ENCODE measurements around the gene ANKRD44. TPM values are rescaled to one million over a fixed set of nuclear protein-coding genes. Genes with fewer than 3 reads are reported as not detected.

The ANKRD44 gene
- total and polyA plus RNA-seq, 2 of the 8 experiments (the other 6 are each of a cell fraction or from before 2014, with no cell fraction given), result 1.2 to 1.3 TPM

GRCh38 chr2:197241596-197241995 is 69.0 kb downstream of the ANKRD44 start:
- H3K23ac ChIP-seq (ENCODE audit: insufficient read length), result no peak overlapping the region
- no peaks in the 10 kb centered on the region for H3K79me2 ChIP-seq (ENCODE audit: control insufficient read depth in 1 of 2, insufficient read depth in 2 of 2, low read length in 2 of 2)
- no peak overlapping the region for H3K9ac ChIP-seq (replicated peaks in 1 of 4; ENCODE audit: extremely low read depth in 1 of 4, low read depth in 3 of 4, low read length in 3 of 4)
- H3K4me2 ChIP-seq (ENCODE audit: insufficient read depth in 1 of 2, low read depth in 2 of 2, low read length in 2 of 2), result no peak overlapping the region
- no peak overlapping the region for H3K4ac ChIP-seq (replicated peaks; ENCODE audit: insufficient read length, low read depth, low read length)
- H2BK20ac ChIP-seq (ENCODE audit: low read length), result no peak overlapping the region
- no peak overlapping the region for H3K14ac ChIP-seq (ENCODE audit: insufficient read length)
- H2BK120ac ChIP-seq (replicated peaks; ENCODE audit: low read depth, low read length), result no peak overlapping the region
- CTCF ChIA-PET (ENCODE audit: partially characterized antibody), result no interaction called here
- H3K4me1 ChIP-seq (replicated peaks in 1 of 4; ENCODE audit: control insufficient read depth in 3 of 4, insufficient read depth in 4 of 4, low read length in 3 of 4), result no peaks in the 10 kb centered on the region
- H3K27ac ChIP-seq (ENCODE audit: low read depth, low read length), result no peak overlapping the region
- no peak overlapping the region for H2BK12ac ChIP-seq (ENCODE audit: low read depth, low read length)
- no peak for DNase-seq (ENCODE audit: low read depth in 1 of 2, low spot score in 2 of 2)
- H2AK5ac ChIP-seq (ENCODE audit: low read depth, low read length), result no peak overlapping the region
- H3K79me1 ChIP-seq (ENCODE audit: low read depth, low read length), result no peaks in the 10 kb centered on the region
- no peaks in the 10 kb centered on the region for H3K9me3 ChIP-seq (ENCODE audit: insufficient read depth in 2 of 2, low read depth in 1 of 2, low read length in 1 of 2)
- FAIRE-seq, result no peak
- no peak overlapping the region for H2AFZ ChIP-seq (ENCODE audit: low read length)
- H3K23me2 ChIP-seq (ENCODE audit: low read depth, low read length), result no peaks in the 10 kb centered on the region
- POLR2A ChIA-PET (ENCODE audit: partially characterized antibody), result no interaction called here
- H3K18ac ChIP-seq (ENCODE audit: extremely low read depth, low read length), result no peak overlapping the region
- H4K8ac ChIP-seq (ENCODE audit: extremely low read depth, insufficient read depth, low read length), result no peak overlapping the region
- no peak overlapping the region for H4K91ac ChIP-seq (replicated peaks; ENCODE audit: insufficient read length, low read length)
- H2BK5ac ChIP-seq (ENCODE audit: low read depth, low read length), result no peak overlapping the region
- no peaks in the 10 kb centered on the region for H3K36me3 ChIP-seq (ENCODE audit: control insufficient read depth in 2 of 4, insufficient read depth in 4 of 4, low read length in 3 of 4)
- no peak overlapping the region for H3K4me3 ChIP-seq (ENCODE audit: extremely low read depth in 1 of 4, insufficient read depth in 2 of 4, low read depth in 3 of 4, low read length in 4 of 4)
- H3K27me3 ChIP-seq (replicated peaks in 1 of 4; ENCODE audit: control insufficient read depth in 3 of 4, extremely low read depth in 1 of 4, insufficient read depth in 3 of 4, low read length in 3 of 4), result no peaks in the 10 kb centered on the region
- H2BK15ac ChIP-seq (ENCODE audit: low read length), result no peak overlapping the region
- H4K5ac ChIP-seq (ENCODE audit: insufficient read length, low read depth, low read length), result no peak overlapping the region
- H3K56ac ChIP-seq (replicated peaks; ENCODE audit: insufficient read length, low read depth, low read length), result no peak overlapping the region
- no peaks in the 10 kb centered on the region for H4K20me1 ChIP-seq (replicated peaks in 1 of 2; ENCODE audit: control insufficient read depth in 1 of 2, insufficient read depth in 2 of 2, low read length in 2 of 2)
- no peak for TF ChIP-seq BCL11A (IDR thresholded peaks at IDR 0.05; ENCODE audit: low read depth in 2 of 2, low read length in 2 of 2)
- TF ChIP-seq ATF2 (IDR thresholded peaks at IDR 0.05; ENCODE audit: low read length), result no peak
- TF ChIP-seq JUND (IDR thresholded peaks at IDR 0.05; ENCODE audit: low read length), result no peak
- TF ChIP-seq RXRA (IDR thresholded peaks at IDR 0.05; ENCODE audit: insufficient read depth, low read depth, low read length), result no peak

All from H1 (cell line).